MCF 10A (cell line): ENCODE data around the gene PIBF1. TPM values are rescaled to one million over a fixed set of nuclear protein-coding genes. Genes with fewer than 3 reads are reported as not detected.
"Not testable (repeated sequence)": the region's sequence is repeated elsewhere in the genome, so short reads cannot be mapped to it uniquely, and the experiment has no call there.

Experiments
- BruUV-seq: library from RNA; stranded (reverse); fragments of 400-500 nt; replicated peaks from 2 replicates; lab custom pipeline; 2021; lab: Mats Ljungman, UMichigan
- CTCF ChIA-PET: fragments of 300-600 bp; sonication (Branson Sonifier 250); formaldehyde crosslinking; extraction: SDS; loops from one replicate; lab custom pipeline; 2021; ENCODE audit warnings: antibody characterized with exemption, inconsistent platforms; lab: Yijun Ruan, JAX
- POLR2A ChIA-PET: fragments of 300-600, 350-650 bp; sonication (Branson Sonifier 250); formaldehyde crosslinking; extraction: SDS; loops from one replicate; lab custom pipeline; 2020; ENCODE audit warnings: antibody characterized with exemption, inconsistent platforms; lab: Yijun Ruan, JAX
- DNase-seq: peaks from one replicate; pipeline ENCODE4 v3.0.0-alpha.2; 2018; ENCODE audit not compliant: unreplicated experiment
- H3K27ac Mint-ChIP-seq: one replicate; pipeline ENCODE4 v1.8.0; 2022; ENCODE audit warnings: mild to moderate bottlenecking, low read depth, mixed read lengths; ENCODE audit not compliant: unreplicated experiment
- H3K27me3 Mint-ChIP-seq: one replicate; pipeline ENCODE4 v1.8.0; 2022; ENCODE audit warnings: mixed read lengths; ENCODE audit not compliant: insufficient read depth, unreplicated experiment
- H3K36me3 Mint-ChIP-seq: one replicate; pipeline ENCODE4 v1.8.0; 2022; ENCODE audit warnings: mild to moderate bottlenecking, moderate library complexity, mixed read lengths; ENCODE audit not compliant: insufficient read depth, unreplicated experiment
- H3K4me1 Mint-ChIP-seq: one replicate; pipeline ENCODE4 v1.8.0; 2022; ENCODE audit warnings: mixed read lengths; ENCODE audit not compliant: insufficient read depth, unreplicated experiment
- H3K4me3 Mint-ChIP-seq: one replicate; pipeline ENCODE4 v1.8.0; 2022; ENCODE audit warnings: mild to moderate bottlenecking, moderate library complexity, mixed read lengths; ENCODE audit not compliant: unreplicated experiment
- H3K9me3 Mint-ChIP-seq: one replicate; pipeline ENCODE4 v1.8.0; 2022; ENCODE audit warnings: mixed read lengths; ENCODE audit not compliant: unreplicated experiment
- CTCF ChIP-seq: fragments of 200-600 bp; IDR thresholded peaks from one replicate; pipeline ENCODE4 v1.8.0; 2022; ENCODE audit warnings: antibody characterized with exemption, mild to moderate bottlenecking; ENCODE audit not compliant: unreplicated experiment
- intact Hi-C: fragments of 100-400 bp; cut with micrococcal nuclease; formaldehyde crosslinking; loops from 2 replicates; pipeline ENCODE4 v1.14.1; 2022
- total RNA-seq: library from RNA; stranded (reverse); gene quantifications from 2 replicates; pipeline ENCODE4 v1.2.3, GENCODE V29; 2022

The PIBF1 gene
- total RNA-seq, 1 experiment from 2014 or later, result 30.4 TPM

- DNase-seq, result peak; percentile 2
- Mint-ChIP-seq H3K4me3 (no peak overlapping the region), H3K9me3 (no peaks in the 10 kb centered on the region), H3K27me3 (no peaks in the 10 kb centered on the region), H3K36me3 (peaks cover 26% of the 10 kb centered on the region), H3K4me1 (no peaks in the 10 kb centered on the region), H3K27ac (no peak overlapping the region)
- intact Hi-C loops, result no loop called here
- ChIA-PET POLR2A (interaction anchor here (1.7 kb wide), 1 partner anchor 138 kb away, joined by 3 read pairs; no protein-coding TSS in a partner anchor), CTCF (no interaction called here)
- no TSS peak for BruUV-seq
- no peak for TF ChIP-seq CTCF
These were observed 138.2 kb downstream of the PIBF1 start for GRCh38 chr13:72920097-72920496.

- H3K27me3 Mint-ChIP-seq, result no peaks in the 10 kb centered on the region
- no TSS peak for BruUV-seq
- peaks cover 34% of the 10 kb centered on the region for H3K36me3 Mint-ChIP-seq
- H3K4me1 Mint-ChIP-seq, result no peaks in the 10 kb centered on the region
- intact Hi-C loops, result no loop called here
- no peaks in the 10 kb centered on the region for H3K9me3 Mint-ChIP-seq
- POLR2A ChIA-PET, result no interaction called here
- CTCF ChIA-PET, result interaction anchor here (0.6 kb wide), 2 partner anchors 76 to 121 kb away, joined by 3 read pairs; no protein-coding TSS in a partner anchor
- TF ChIP-seq CTCF, result no peak
- H3K4me3 Mint-ChIP-seq, result no peak overlapping the region
- H3K27ac Mint-ChIP-seq, result no peak overlapping the region
- no peak for DNase-seq
These were observed 149.4 kb downstream of the PIBF1 start for GRCh38 chr13:72931311-72931710.

GRCh38 chr13:72932250-72932649 lies 150.3 kb downstream of the PIBF1 start:
- Mint-ChIP-seq H3K4me3 (no peak overlapping the region), H3K27ac (peak overlapping the region; percentile 67), H3K9me3 (no peaks in the 10 kb centered on the region), H3K36me3 (peaks cover 33% of the 10 kb centered on the region), H3K27me3 (no peaks in the 10 kb centered on the region), H3K4me1 (no peaks in the 10 kb centered on the region)
- TF ChIP-seq CTCF, result no peak
- CTCF ChIA-PET, result no interaction called here
- intact Hi-C loops, result no loop called here
- DNase-seq, result no peak
- POLR2A ChIA-PET, result no interaction called here
- no TSS peak for BruUV-seq

- not testable (repeated sequence) for BruUV-seq, H3K27ac Mint-ChIP-seq
These were observed 164.3 kb downstream of the PIBF1 start for GRCh38 chr13:72946267-72946666.

More at GRCh38 chr13:72946267-72946666, 164.3 kb downstream of the PIBF1 start:
- CTCF ChIA-PET, H3K27me3 Mint-ChIP-seq, H3K4me3 Mint-ChIP-seq, H3K9me3 Mint-ChIP-seq, DNase-seq, POLR2A ChIA-PET, H3K4me1 Mint-ChIP-seq, intact Hi-C loops: not testable (repeated sequence)
- peaks cover 16% of the 10 kb centered on the region for H3K36me3 Mint-ChIP-seq
